ENCODE measurements around the gene INHBE. TPM values are rescaled to one million over a fixed set of nuclear protein-coding genes. Genes with fewer than 3 reads are reported as not detected.

Gene INHBE
- total and polyA plus RNA-seq, 2 experiments from 2014 or later, result 5.6 to 29.0 TPM

DNA sequence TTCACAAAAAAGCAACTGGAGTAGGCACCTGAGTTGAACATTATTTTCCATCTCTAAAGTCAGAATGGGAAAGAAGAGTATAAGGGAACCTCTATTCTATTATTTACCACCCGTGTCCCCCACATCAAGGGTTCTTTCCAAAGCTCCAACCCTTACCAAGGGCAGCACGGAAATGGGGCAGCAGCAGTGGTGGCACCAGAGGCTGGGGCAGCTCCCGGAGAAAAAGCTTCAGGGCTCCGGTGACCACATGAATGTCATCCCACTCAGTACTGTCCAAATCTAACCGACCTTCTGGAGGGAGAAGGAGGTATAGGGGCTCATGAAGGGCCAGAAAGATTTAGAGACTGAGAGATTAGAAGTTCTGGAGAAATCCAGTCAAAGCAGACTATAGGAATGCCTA lies 18.8 kb downstream of the INHBE start:
- H3K27me3 Mint-ChIP-seq (ENCODE audit: insufficient read depth, low read depth, poor library complexity), result peaks cover 58% of the 10 kb centered on the region
- ATAC-seq, result no peak
- Histone ChIP-seq H3K79me2 (replicated peaks; ENCODE audit: insufficient read depth) (no peaks in the 10 kb centered on the region), H4K20me1 (replicated peaks; ENCODE audit: insufficient read depth) (no peaks in the 10 kb centered on the region), H3K4me3 (no peak overlapping the region), H2AFZ (no peak overlapping the region), H3K9me2 (ENCODE audit: insufficient read depth) (no peaks in the 10 kb centered on the region), H3K4me1 (ENCODE audit: insufficient read depth) (peaks cover 28% of the 10 kb centered on the region), H3K27me3 (ENCODE audit: insufficient read depth) (peaks cover 57% of the 10 kb centered on the region), H3F3A (replicated peaks; ENCODE audit: low read depth) (peaks cover 9% of the 10 kb centered on the region), H3K27ac (ENCODE audit: low read depth) (no peak overlapping the region), H3K4me2 (no peak overlapping the region), H3K36me3 (ENCODE audit: insufficient read depth) (no peaks in the 10 kb centered on the region)
- no peak overlapping the region; the same call in 2 of the 3 replicates for H3K4me3 Mint-ChIP-seq
- TF ChIP-seq ZNF114 (CRISPR knock-in tag; IDR thresholded peaks at IDR 0.05), result no peak
- H3K27ac Mint-ChIP-seq, result no peak overlapping the region
- no peak for DNase-seq (ENCODE audit: low spot score)
- H3K36me3 Mint-ChIP-seq (ENCODE audit: low read depth), result peaks cover 8% of the 10 kb centered on the region; the same call in 2 of the 3 replicates
- H3K4me1 Mint-ChIP-seq, result peaks cover 39% of the 10 kb centered on the region
- H3K9me3 Mint-ChIP-seq, result no peaks in the 10 kb centered on the region; the same call in 2 of the 3 replicates

GRCh38 chr12:57474430-57474829 lies 19.3 kb downstream of the INHBE start:
- H3K27me3 Mint-ChIP-seq (ENCODE audit: insufficient read depth, low read depth, poor library complexity), result peaks cover 58% of the 10 kb centered on the region
- Histone ChIP-seq H3K4me2 (peak overlapping the region; percentile 98; the same call in 1 of the 2 replicates), H2AFZ (no peak overlapping the region), H3K9me2 (ENCODE audit: insufficient read depth) (no peaks in the 10 kb centered on the region), H3K4me3 (peak overlapping the region; percentile 82), H3K36me3 (ENCODE audit: insufficient read depth) (no peaks in the 10 kb centered on the region), H4K20me1 (replicated peaks; ENCODE audit: insufficient read depth) (no peaks in the 10 kb centered on the region), H3K4me1 (ENCODE audit: insufficient read depth) (peaks cover 28% of the 10 kb centered on the region), H3K27ac (ENCODE audit: low read depth) (no peak overlapping the region), H3K27me3 (ENCODE audit: insufficient read depth) (peaks cover 57% of the 10 kb centered on the region), H3K79me2 (replicated peaks; ENCODE audit: insufficient read depth) (no peaks in the 10 kb centered on the region), H3F3A (replicated peaks; ENCODE audit: low read depth) (peaks cover 9% of the 10 kb centered on the region)
- no peak for DNase-seq (ENCODE audit: low spot score)
- no peak for ATAC-seq
- H3K36me3 Mint-ChIP-seq (ENCODE audit: low read depth), result peaks cover 8% of the 10 kb centered on the region; the same call in 2 of the 3 replicates
- H3K27ac Mint-ChIP-seq, result no peak overlapping the region
- peaks cover 39% of the 10 kb centered on the region for H3K4me1 Mint-ChIP-seq
- TF ChIP-seq STAT1 (IDR thresholded peaks at IDR 0.05; ENCODE audit: unreplicated experiment), result no peak
- no peak for TF ChIP-seq JUNB (IDR thresholded peaks at IDR 0.05; ENCODE audit: unreplicated experiment)
- no peak for TF ChIP-seq EZH2 (IDR thresholded peaks at IDR 0.05; ENCODE audit: low read depth, unreplicated experiment)
- no peak for TF ChIP-seq ZNF331 (CRISPR knock-in tag; IDR thresholded peaks at IDR 0.05; ENCODE audit: low read depth)
- H3K4me3 Mint-ChIP-seq, result peak overlapping the region; percentile 75; the same call in 2 of the 3 replicates
- no peaks in the 10 kb centered on the region; the same call in 2 of the 3 replicates for H3K9me3 Mint-ChIP-seq

DNA sequence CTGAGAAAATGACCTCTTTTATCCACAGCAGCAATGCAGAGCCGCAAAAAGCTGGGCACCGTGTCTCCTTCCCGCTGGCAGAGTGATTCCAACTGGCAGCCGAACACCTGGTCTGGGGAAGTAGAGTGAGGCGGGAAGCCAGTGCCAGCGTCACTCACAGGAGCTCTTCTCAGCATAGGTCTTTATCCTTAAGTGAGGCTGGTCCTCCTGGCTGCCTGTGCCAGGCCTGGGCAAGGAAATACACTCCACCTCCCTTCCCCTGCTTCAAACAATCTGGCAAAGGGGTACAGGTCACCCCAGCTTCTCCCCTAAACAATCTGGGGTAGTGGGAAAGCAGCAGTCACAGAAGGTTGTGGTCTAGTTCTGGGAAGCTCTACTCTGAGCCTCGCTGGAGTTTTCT lies 19.8 kb downstream of the INHBE start:
- DNase-seq (ENCODE audit: low spot score), result no peak
- peak; percentile 5 for ATAC-seq
- peak overlapping the region; percentile 98 for H3K4me2 ChIP-seq
- H3K79me2 ChIP-seq (replicated peaks; ENCODE audit: insufficient read depth), result no peaks in the 10 kb centered on the region
- Mint-ChIP-seq H3K27me3 (ENCODE audit: insufficient read depth, low read depth, poor library complexity) (peaks cover 59% of the 10 kb centered on the region), H3K4me1 (peaks cover 39% of the 10 kb centered on the region), H3K36me3 (ENCODE audit: low read depth) (peaks cover 8% of the 10 kb centered on the region; the same call in 1 of the 3 replicates), H3K4me3 (peak overlapping the region; percentile 75), H3K9me3 (no peaks in the 10 kb centered on the region; the same call in 2 of the 3 replicates), H3K27ac (no peak overlapping the region)
- H3K27ac ChIP-seq (ENCODE audit: low read depth), result no peak overlapping the region
- peaks cover 28% of the 10 kb centered on the region for H3K4me1 ChIP-seq (ENCODE audit: insufficient read depth)
- H3K36me3 ChIP-seq (ENCODE audit: insufficient read depth), result no peaks in the 10 kb centered on the region
- peak overlapping the region; percentile 82 for H3K4me3 ChIP-seq
- H3K27me3 ChIP-seq (ENCODE audit: insufficient read depth), result peaks cover 57% of the 10 kb centered on the region
- peak overlapping the region; percentile 98 for H2AFZ ChIP-seq
- peaks cover 9% of the 10 kb centered on the region for H3F3A ChIP-seq (replicated peaks; ENCODE audit: low read depth)
- no peaks in the 10 kb centered on the region for H3K9me2 ChIP-seq (ENCODE audit: insufficient read depth)
- H4K20me1 ChIP-seq (replicated peaks; ENCODE audit: insufficient read depth), result no peaks in the 10 kb centered on the region
- TF ChIP-seq JUNB (IDR thresholded peaks at IDR 0.05; ENCODE audit: unreplicated experiment), result no peak
- TF ChIP-seq, protein P1, sequence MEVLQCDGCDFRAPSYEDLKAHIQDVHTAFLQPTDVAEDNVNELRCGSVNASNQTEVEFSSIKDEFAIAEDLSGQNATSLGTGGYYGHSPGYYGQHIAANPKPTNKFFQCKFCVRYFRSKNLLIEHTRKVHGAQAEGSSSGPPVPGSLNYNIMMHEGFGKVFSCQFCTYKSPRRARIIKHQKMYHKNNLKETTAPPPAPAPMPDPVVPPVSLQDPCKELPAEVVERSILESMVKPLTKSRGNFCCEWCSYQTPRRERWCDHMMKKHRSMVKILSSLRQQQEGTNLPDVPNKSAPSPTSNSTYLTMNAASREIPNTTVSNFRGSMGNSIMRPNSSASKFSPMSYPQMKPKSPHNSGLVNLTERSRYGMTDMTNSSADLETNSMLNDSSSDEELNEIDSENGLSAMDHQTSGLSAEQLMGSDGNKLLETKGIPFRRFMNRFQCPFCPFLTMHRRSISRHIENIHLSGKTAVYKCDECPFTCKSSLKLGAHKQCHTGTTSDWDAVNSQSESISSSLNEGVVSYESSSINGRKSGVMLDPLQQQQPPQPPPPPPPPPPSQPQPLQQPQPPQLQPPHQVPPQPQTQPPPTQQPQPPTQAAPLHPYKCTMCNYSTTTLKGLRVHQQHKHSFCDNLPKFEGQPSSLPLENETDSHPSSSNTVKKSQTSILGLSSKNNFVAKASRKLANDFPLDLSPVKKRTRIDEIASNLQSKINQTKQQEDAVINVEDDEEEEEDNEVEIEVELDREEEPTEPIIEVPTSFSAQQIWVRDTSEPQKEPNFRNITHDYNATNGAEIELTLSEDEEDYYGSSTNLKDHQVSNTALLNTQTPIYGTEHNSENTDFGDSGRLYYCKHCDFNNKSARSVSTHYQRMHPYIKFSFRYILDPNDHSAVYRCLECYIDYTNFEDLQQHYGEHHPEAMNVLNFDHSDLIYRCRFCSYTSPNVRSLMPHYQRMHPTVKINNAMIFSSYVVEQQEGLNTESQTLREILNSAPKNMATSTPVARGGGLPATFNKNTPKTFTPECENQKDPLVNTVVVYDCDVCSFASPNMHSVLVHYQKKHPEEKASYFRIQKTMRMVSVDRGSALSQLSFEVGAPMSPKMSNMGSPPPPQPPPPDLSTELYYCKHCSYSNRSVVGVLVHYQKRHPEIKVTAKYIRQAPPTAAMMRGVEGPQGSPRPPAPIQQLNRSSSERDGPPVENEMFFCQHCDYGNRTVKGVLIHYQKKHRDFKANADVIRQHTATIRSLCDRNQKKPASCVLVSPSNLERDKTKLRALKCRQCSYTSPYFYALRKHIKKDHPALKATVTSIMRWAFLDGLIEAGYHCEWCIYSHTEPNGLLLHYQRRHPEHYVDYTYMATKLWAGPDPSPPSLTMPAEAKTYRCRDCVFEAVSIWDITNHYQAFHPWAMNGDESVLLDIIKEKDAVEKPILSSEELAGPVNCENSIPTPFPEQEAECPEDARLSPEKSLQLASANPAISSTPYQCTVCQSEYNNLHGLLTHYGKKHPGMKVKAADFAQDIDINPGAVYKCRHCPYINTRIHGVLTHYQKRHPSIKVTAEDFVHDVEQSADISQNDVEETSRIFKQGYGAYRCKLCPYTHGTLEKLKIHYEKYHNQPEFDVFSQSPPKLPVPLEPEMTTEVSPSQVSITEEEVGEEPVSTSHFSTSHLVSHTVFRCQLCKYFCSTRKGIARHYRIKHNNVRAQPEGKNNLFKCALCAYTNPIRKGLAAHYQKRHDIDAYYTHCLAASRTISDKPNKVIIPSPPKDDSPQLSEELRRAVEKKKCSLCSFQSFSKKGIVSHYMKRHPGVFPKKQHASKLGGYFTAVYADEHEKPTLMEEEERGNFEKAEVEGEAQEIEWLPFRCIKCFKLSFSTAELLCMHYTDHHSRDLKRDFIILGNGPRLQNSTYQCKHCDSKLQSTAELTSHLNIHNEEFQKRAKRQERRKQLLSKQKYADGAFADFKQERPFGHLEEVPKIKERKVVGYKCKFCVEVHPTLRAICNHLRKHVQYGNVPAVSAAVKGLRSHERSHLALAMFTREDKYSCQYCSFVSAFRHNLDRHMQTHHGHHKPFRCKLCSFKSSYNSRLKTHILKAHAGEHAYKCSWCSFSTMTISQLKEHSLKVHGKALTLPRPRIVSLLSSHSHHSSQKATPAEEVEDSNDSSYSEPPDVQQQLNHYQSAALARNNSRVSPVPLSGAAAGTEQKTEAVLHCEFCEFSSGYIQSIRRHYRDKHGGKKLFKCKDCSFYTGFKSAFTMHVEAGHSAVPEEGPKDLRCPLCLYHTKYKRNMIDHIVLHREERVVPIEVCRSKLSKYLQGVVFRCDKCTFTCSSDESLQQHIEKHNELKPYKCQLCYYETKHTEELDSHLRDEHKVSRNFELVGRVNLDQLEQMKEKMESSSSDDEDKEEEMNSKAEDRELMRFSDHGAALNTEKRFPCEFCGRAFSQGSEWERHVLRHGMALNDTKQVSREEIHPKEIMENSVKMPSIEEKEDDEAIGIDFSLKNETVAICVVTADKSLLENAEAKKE (CRISPR knock-in tag; IDR thresholded peaks at IDR 0.05), result no peak
- TF ChIP-seq STAT1 (IDR thresholded peaks at IDR 0.05; ENCODE audit: unreplicated experiment), result no peak
- no peak for TF ChIP-seq POLR2AphosphoS5 (IDR thresholded peaks at IDR 0.05; ENCODE audit: low read depth)
- no peak for TF ChIP-seq CTCF (conservative IDR thresholded peaks at IDR 0.05; ENCODE audit: low read depth in 2 of 2)
- no peak for TF ChIP-seq ZNF114 (CRISPR knock-in tag; IDR thresholded peaks at IDR 0.05)
- TF ChIP-seq ZNF331 (CRISPR knock-in tag; IDR thresholded peaks at IDR 0.05; ENCODE audit: low read depth), result no peak
